Measurements from ENCODE around the gene TMEM14A.
A peak's percentile ranks its signal among the peaks of the same experiment; 100 is the strongest.
"Not testable (repeated sequence)": the region's sequence is repeated elsewhere in the genome, so short reads cannot be mapped to it uniquely, and the experiment has no call there.

The TMEM14A gene

DNA sequence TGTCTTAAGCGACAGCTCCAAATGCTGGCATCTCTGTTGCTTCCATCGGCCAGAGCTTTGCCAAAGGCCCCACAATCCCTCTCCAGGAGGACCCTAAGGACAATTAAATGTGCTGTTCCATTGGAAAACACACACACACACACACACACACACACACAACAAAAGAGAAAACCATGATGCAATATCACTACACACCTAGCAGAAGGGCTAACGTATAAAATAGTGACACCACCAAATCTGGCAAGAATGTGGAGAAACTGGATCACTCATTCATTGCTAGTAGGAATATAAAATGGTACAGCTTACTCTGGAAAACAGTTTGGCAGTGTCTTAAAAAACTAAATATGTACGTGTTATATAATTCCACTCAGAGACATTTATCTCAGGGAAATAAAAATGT lies 13.0 kb upstream of the TMEM14A start:
- no peak for DNase-seq (ENCODE audit: low read depth)

DNA sequence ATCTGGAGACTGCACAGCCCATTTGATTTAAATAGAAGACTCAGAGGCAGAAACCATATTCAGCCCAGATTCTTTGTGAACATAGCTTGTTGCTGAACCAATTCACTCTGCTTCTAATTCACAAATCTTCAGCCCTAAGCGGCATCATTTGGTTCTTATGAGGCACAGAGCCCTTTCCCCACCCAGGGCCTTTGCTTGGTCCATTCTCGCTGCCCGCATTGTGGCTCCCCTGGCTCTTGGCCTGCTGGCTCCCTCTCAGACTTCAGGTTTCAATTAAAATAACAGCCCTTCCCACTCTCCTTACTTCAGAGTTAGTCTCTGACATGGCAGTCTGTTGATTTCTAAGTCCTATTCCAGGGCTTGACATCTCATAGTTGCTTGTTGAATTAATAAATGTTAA lies 9.4 kb upstream of the TMEM14A start:
- no peak for DNase-seq (ENCODE audit: low read depth)

DNA sequence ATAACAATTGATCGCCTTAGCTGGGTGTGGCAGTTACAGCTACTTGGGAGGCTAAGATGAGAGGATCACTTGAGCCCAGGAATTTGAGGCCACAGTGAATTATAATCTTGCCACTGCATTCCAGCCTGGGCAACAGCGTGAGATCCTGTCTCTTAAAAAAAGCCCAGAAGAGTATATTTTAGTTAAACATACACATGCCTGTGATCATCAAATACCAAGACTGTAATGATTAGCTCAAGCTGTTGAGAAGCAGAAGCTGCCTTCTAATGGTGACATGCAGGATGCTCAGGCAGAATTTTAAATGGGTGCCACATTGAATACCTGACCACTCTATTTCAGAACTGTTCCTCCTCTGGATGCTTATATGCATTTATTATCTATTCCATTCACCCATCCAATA lies 8.9 kb upstream of the TMEM14A start:
- no peak for DNase-seq (ENCODE audit: low read depth)

DNA sequence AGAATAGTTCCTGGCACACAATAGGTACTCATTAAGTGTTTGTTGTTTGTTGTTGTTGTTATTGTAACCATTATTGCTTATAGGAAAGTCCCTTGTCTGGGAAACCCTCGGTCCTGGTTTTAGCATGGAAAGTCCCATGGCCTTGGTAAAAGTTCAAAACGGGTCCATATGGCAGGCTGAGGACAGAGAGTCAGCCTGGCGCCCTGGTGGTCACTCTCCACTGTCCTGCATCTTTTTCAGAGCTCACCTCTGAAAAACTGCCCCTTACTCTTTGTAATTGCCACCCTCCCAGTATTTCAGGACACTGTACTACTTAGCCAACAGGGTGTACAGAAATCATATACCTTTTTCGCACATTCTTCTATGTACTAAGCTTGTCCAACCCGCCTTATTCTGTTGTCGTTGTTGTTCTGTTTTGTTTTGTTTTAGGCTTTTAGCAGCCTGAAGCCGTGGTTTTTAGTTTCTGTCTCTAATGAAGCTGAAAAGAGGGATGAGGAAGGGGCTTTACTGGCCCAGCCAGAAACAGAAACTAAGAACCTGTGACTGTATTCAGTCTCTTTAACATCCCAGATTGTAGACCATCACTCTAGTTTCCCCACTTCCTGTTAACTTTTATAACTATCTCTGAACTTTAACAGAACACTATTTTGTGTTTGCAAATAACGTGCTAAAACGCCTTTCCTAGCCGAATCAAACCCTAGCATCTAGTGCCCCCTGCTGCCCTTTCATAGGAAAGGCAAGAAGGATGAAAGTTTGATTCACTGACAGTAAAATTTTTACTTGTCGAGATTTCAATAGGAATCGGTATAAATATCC lies 7.6 kb upstream of the TMEM14A start:
- peak; percentile 69 for DNase-seq (ENCODE audit: low read depth)

DNA sequence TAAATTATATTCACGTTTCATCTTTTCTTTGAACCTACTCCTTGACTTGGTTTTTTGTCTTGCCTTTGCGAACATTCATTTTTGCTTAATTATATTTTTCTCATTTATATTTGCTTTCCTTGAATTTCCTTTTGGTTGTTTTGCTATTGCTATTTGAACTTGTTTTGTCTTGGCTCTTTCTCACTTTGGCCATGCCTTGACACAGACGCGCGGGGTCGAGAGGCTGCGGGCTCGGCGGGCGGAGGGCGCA lies 7.1 kb upstream of the TMEM14A start:
- no peak for DNase-seq (ENCODE audit: low read depth)

DNA sequence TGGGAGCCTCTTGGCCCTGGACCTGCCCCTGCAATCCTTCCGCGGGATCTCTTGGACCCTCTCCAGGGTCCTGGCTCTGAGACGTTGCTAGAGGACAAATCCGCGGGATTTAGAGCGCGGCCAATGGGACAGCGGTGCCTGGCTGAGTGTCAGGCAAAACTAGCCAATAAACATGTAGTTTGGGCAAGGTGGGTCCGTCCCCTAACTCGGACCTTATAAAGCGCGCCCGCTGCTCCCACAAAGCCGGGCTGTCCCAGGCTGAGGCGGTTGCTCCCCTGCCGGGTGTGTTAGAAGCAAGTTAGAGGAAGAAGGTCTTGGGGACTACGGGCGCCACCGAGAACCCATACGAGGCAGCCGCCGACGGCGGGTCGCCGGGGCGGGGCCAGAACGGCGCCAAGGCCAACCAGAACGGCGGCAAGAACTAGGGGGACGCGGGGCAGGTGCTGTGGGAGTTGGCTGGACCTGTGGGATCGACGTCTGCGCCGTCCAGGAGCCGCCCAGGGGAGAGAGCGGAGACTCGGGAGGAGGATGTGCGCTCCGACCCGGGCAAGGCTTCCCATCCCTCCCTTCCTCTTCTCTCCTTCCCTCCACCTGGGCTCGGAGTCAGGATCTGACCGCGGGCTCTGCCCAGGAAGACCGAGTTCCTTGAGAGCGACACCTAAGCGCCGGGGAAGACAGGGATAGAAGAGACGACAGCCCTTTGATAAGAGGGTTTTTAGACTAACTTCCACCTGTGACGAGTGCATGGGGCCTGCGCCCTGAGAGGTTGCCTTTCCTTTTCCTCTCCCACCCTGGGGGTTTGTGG lies 6.5 kb upstream of the TMEM14A start:
- DNase-seq (ENCODE audit: low read depth), result peak; percentile 87

DNA sequence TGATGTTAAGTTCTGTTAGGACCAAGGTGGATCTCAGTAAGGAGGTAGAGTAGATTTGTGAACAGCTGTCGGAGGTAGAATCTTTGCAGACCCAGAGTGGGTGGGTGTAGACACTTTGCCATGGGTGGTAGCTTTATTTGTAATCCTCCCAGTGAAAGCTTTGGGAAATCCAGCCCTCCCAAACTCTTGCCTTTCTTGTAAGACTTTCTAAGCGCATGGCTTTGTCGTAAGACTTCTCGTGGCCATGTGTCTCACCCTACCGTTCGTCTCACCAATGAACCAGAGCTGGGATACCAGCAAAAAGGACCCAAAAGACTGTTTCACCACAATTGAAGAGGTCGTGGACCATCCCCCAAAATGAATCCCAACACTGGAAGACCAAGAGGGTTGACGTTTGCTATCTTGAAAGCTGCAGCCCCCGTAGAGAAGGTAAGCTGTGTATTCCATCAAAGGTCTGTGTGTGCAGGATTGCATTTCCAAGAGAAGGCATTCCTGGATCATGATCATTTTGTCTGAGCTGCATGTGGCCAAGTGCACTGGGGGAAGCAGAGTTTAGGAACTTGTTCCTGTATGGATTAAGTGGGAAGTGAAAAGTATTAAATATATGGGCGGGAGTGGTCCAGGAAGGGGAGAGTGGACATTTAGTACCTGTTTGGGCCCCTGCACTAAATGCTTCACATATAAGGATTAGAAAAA lies 5.8 kb upstream of the TMEM14A start:
- no peak for DNase-seq (ENCODE audit: low read depth)

DNA sequence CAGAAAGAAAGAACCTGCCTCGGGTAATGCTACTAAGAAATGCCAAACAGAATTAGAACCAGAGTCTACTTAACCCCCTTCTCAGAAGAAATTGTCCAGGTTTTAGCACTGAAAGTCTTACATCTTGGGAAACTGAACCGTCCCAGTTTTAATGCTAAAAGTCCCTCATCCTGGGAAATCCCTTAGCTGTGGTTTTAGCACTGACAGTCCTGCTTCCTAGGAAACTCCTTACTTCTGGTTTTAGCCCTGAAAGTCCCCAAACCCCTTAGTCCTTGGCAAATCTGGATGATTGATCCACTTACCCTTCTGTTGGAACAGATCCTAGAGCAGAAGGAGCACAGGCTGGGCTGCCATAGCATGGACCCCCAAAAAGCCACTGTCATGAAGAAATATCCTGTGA lies 4.8 kb upstream of the TMEM14A start:
- DNase-seq (ENCODE audit: low read depth), result no peak

DNA sequence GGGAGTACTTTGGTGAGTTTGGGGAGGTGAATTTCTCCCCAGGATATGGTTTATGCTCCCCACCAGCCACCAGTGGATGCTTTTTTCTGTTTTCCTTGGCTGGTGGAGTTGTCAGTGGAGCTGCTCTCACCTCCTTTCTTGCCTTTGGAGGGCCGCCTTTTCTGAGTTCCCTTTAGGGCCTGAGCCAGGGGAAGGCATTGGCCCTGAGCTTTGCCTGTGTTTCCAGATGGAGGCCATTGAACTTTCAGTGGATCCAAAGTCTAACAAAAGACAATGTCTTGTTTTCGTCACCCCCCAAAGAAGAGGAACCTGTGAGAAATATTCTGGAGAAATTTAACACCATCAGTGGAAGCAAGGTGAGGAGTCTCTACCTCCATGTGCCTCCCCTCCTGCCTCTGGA lies 4.4 kb upstream of the TMEM14A start:
- DNase-seq (ENCODE audit: low read depth), result no peak

DNA sequence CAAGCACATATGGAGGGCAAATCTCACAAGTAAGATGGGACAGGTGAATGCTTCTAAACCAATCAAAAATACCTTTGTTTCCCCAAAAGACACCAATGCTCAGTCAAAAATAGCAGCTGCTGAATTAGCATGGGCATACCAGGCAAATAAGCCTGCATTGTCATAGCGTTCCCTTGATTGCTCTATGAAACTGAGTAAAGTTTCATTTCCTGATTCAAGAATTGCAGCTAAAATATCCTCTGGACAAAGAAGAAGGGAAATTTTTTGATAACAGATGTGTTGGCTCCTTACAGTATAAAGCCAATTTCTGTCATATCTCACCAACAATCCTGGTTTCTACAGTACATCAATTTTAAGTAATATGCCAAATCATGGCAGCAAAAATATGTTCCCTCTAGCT lies 3.3 kb upstream of the TMEM14A start:
- DNase-seq (ENCODE audit: low read depth), result no peak

DNA sequence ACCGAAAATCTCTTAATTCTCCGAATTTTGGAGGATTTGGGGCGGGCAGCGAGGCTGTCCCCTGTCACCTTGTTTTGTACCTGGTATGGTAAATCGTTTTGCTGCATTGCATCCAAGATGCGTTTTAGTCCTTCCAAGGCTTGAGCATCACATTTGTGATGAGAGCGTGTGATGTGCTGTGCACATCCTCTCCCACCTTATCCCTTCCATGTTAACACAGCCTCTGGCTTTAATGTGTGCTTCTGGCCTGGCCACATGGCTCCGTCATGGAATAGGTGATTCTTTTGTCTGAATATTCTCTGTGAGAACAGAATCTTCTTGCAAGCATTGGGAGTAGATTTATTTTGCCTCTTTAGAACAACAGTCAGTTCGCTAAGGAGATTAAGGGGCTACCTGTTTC lies 763 bp downstream of the TMEM14A start:
- no peak for DNase-seq (ENCODE audit: low read depth)

DNA sequence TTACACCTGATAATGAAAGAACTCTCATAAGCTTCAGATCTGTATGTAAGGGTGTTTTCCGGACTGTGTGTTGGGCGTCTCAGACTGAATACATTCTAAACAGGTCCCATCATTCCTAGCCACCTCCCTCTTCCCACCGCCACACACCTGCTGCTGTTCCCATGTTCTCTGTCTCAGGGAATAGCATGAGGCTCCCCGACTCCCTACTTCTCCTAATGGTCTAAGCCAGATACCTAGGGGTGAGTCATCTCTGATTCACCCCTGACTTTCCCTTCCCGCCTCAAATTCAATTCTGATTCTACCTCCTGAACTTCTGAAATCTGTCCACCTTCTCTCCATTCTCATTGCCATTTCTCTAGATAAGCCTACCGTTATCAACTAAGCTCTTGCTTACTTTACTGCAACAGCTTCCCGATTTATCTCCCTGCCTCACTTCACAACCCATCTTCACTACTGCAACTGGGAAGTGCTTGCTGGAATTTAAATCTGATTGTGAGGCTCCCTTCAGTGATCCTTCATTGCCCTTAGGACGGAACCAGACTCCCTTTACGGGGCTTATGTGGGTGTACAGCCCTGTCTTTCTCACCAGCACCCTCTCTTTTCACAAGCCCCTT lies 1.6 kb downstream of the TMEM14A start:
- DNase-seq (ENCODE audit: low read depth), result no peak

DNA sequence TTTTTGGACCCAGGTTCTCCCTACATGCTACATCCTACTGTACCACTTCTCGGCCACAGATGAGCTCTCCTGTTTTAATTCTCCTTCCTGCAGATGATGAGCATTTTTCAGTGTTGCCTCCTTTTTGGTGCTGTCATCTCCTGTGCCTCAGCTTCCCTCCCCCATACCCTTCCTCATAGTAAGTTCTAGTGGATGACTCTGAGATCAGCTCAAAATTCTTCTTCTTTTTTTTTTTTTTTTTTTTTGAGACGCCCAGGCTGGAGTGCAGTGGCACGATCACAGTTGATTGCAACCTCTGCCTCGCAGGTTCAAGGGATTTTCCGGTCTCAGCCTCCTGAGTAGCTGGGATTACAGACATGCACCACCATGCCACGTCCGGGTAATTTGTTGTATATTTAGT lies 3.8 kb downstream of the TMEM14A start:
- no peak for DNase-seq (ENCODE audit: low read depth)

DNA sequence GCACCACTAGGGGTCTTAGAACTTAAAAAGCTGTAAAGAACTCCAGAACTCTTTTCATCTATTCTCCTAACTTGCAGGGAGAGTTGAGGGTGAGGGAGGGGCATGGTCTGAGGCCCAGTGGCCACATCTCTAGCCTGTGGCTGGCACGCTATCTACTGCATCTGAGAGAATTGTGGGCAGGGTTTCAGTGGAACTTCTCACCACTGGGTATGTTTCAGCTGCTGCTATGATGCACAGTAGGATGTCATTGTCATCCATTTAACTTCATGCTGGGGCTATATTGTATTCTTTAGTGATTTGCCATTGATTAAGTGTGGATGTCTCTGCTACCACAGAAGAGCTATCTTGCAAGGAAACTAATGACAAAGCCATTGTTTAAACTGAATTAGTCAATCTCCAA lies 4.5 kb downstream of the TMEM14A start:
- DNase-seq (ENCODE audit: low read depth), result no peak

DNA sequence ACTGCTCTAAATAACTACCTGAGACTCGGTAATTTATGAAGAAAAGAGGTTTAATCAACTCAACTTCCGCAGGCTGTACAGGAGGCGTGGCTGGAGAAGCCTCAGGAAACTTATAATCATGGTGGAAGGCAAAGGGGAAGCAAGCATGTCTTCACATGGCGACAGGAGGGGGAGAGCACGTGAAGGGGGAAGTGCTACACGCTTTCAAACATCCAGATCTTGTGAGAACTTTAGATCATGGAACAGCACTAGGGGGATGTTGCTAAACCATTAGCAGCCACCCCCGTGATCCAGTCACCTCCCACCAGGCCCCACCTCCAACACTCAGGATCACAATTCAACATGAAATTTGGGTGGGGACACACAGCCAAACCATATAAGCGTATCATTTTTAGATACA lies 5.7 kb downstream of the TMEM14A start:
- not testable (repeated sequence) for DNase-seq (ENCODE audit: low read depth)

DNA sequence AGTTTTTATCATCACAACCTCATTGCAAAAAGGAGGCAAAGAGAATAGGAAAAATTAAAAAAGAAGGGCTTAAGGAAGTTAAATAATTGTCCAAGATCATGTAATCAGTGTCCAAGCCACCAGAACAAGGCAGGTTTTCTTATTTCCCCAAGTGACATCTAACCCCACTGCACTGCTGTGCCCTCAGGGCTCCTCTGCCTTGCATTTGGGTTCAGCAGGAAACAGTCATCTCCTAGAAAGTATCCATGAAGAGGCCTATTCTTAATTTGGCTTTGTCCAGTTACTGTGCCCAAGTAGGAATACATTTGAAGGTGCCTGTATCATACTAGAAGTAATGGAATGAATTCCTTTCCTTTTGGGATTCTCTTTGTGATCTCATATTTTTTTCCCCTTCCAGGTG lies 10.5 kb downstream of the TMEM14A start:
- DNase-seq (ENCODE audit: low read depth), result no peak

DNA sequence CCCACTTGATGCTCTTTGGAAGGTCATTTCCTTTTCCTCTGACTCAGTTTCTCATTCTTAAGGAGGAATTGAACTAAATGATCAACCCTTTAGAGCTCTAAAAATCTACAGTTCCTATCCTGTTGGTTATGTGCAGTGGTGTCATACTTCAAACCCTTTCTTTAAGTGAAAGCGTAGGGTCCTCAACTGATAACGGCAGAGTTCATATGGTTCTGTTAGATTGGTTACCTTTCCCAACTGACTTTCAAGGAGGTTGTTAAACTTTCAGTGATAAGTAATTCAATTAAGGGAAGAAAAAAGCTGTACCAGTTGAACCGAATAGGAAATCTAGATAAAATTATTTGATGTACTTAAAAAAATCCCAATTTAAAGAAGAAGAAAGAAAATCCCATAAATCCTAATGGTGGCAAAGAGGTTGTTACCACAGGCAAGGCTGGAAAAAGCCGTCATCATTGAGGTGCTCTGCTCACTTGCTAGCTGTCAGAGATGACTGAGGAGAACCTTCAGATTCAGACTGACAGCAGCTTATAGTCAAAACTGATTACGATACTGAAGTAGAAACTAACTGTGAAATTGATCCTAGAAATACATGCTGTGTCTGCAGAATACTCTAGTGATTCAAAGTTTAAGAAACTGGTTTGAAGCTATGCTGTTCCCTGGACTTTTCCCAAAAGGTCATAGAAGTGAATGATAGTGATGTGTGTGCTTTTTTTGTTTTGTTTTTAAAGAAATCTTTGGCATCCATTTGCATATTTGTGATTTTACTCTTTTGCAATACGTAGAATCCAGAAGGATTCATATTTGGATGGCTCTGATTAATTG lies 16.2 kb downstream of the TMEM14A start:
- DNase-seq (ENCODE audit: low read depth), result no peak

DNA sequence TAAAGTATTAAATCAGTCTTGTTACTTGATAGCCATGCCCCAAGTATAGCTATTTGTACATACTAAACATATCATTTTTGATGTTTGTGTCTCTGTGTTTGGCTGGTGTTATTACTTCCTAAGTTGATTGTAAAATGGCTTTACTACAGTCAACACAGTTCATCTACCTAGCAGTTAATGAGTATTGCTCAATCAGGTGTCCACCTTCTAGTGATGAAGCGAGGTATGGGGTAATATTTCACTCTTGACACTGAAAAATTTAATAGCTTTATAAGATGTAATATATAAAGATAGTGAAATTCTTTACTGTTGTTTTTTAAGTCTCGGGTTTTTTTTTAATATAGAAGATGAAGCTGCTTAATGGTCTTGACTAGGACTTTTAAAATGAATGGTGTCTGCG lies 18.9 kb downstream of the TMEM14A start:
- no peak for DNase-seq (ENCODE audit: low read depth)

DNA sequence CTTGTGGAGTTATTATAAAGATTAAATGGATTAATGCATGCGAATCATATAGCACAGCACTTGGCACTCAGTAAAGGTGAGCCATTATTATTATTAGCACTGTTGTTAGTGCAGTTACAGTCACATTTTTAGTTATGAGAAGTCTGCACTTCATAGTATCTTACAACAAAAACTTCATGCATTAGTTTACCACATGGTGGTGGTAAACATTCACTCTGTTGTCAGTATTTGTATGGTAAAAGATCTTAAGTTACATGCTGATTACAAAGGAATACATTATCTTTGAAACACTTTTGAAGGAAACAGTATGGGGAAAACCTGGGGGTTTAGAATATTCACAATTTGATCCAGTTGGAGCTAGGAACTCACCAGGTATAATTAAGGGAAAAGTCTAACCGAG lies 20.8 kb downstream of the TMEM14A start:
- no peak for DNase-seq (ENCODE audit: low read depth)

DNA sequence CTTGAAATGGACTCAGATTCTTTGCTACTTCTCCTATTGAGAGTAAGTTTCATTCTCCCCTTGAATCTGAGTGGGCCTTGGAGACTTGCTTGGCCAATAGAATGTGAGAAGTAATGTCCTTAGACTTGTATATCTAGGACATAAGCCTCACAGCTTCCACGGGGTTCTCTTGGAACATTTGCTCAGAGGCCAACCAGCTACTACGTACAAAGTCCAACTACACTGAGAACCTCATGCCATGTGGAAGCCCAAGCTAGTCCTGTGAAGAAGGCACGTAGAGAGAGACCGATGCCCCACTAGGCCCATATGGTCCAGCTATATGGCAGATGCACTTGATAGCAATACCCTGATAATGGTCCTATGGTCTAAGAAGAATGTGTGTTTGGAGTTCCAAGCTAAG lies 22.9 kb downstream of the TMEM14A start:
- no peak for DNase-seq (ENCODE audit: low read depth)

DNA sequence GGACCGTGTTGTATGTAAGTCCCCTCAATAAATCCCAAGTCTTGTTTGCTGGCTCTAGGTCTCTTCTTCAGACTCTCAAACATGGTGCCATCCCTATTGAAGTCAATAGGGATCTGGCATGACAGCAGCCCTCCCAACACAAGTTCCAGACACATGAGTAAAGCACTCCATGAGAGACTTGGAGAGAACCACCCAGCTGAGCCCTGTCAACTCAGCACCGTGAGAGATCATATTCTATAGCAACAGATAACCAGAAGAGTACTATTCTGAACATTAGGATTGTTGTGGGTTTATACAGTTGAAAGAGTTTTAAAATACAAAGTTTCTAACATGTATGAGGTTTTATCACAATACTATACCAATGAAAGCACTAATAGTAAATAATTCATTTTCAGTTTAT lies 23.5 kb downstream of the TMEM14A start:
- no peak for DNase-seq (ENCODE audit: low read depth)

DNA sequence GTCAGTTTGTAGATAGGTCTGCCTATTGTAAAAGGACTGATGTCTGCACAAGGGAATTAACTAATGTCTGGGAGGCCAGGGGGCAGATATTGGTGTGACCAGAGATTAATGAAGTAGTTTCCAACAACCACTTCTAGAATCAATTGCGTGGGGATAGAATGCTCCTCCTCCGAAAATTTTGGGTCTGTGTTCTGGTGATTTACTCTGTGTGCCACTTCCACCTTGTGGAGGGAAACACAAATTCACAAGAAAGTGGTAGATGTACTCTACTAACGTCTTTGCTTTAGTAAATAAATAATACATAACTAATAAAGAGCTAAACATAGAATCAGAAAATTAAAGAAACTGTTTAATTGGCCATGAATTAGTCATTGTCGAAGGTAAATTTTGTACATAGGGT lies 25.5 kb downstream of the TMEM14A start:
- DNase-seq (ENCODE audit: low read depth), result no peak

Data from HS-5 (cell line).